ENCODE results near the gene DNAJC21.

DNA sequence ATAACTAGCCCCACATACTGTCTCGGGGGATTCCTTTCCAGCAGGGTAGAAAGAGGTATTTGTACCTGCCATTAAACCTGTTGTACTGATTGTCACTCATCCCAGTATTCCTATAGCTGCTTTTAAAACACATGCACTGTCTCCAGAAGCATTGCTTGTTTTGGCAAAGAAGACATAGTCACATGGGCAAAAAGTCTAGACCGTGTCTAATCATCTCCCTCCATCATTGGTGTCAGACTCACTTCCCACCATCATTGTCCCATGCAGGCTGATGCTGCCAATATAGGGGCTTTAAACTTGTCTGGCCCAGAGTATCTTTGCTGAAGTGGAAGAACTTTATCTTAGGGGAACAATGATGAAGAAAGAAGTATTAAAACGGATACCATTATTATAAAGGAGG is 12.6 kb downstream of the DNAJC21 start:
- TF ChIP-seq, protein P1, sequence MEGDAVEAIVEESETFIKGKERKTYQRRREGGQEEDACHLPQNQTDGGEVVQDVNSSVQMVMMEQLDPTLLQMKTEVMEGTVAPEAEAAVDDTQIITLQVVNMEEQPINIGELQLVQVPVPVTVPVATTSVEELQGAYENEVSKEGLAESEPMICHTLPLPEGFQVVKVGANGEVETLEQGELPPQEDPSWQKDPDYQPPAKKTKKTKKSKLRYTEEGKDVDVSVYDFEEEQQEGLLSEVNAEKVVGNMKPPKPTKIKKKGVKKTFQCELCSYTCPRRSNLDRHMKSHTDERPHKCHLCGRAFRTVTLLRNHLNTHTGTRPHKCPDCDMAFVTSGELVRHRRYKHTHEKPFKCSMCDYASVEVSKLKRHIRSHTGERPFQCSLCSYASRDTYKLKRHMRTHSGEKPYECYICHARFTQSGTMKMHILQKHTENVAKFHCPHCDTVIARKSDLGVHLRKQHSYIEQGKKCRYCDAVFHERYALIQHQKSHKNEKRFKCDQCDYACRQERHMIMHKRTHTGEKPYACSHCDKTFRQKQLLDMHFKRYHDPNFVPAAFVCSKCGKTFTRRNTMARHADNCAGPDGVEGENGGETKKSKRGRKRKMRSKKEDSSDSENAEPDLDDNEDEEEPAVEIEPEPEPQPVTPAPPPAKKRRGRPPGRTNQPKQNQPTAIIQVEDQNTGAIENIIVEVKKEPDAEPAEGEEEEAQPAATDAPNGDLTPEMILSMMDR (conservative IDR thresholded peaks at IDR 0.05 in 1 of 2, IDR thresholded peaks at IDR 0.05 in 1 of 2; ENCODE audit: low read depth in 1 of 2, low read length in 2 of 2): no peak
- no peak for TF ChIP-seq EZH2 (IDR thresholded peaks at IDR 0.05; ENCODE audit: low read length, missing control alignments)

Data from fibroblast of lung (primary cell).